ENCODE measurements around the gene HOXD12.

GRCh38 chr2:176088937-176089842 lies 10.4 kb upstream of the HOXD12 start:
- TF ChIP-seq POLR2A (IDR thresholded peaks at IDR 0.05) (no peak), CTCF (IDR thresholded peaks at IDR 0.05) (no peak)
